HG03575 (cell line): ENCODE measurements around the gene AP3B1.

Experiments used
- ATAC-seq: cut with Tn5 transposase; IDR thresholded peaks from one replicate; pipeline ENCODE4 v1.9.1; 2021; ENCODE audit not compliant: unreplicated experiment, insufficient number of reproducible peaks, low FRiP score; ENCODE audit errors: extremely low read depth

The AP3B1 gene

DNA sequence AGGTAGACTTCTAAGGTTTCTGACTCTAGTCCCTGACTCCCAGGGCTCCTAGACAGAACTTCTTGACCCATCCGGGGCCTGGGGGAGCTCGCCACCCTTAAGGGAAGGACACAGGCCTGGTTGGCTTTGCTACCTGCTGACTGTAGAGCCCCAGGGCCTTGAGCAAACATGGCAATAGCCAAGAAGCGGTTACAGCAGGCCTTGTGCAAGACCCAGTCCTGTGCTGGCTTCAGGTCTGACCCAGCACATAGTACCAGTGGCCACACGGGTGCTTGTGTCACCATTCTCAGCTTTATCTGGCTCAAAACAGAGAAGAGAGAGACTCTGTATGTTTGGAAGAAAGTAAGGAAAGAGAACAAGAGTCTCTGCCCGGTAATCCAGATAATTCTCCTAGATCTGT, 41.8 kb downstream of the AP3B1 start:
- no peak for ATAC-seq

GRCh38 chr5:78251663-78252284, 42.7 kb downstream of the AP3B1 start:
- ATAC-seq = no peak

DNA sequence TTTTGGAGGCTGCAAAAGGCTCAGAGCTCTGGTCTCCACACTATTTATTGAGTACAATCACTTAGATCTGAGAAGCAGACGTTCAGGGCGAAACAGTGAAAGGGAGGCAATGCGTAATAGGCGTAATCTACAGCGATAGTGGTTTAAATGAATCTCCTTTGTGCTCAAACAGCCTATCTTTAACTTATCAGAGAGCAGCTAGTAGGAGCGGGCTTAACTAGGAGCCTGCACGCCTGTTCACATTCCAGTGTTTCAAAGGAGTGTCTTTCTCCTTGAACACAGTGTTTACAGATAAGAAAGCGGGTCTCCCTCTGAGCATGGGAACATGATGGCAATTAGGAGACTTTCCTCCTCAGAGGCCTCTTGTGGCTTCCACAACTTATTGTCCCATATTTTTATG, 49.4 kb downstream of the AP3B1 start:
- no peak for ATAC-seq

- no peak for ATAC-seq
Observed at GRCh38 chr5:78243639-78244038, 50.9 kb downstream of the AP3B1 start.

DNA sequence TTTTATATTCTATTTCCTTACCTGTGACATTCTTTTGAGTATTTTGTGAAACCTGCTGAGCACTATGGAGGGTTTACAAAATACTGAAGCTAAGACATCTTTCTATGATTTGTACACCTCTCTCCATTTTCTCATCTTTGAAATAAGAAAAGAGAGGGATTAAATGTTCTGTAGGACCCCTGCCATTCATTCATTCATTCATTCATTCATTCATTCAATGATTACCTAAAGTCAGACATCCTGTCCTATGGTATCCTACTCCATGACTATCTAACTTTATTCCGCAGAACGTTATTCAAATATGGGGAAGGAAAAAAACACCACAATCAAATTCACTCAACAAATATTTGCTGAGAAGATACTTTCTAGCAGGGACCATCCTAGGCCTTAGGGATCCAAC, 51.4 kb downstream of the AP3B1 start:
- ATAC-seq = no peak

- ATAC-seq = no peak
Observed at GRCh38 chr5:78242001-78242400, 52.5 kb downstream of the AP3B1 start.

- ATAC-seq = no peak
Observed at GRCh38 chr5:78237911-78238310, 56.6 kb downstream of the AP3B1 start.

DNA sequence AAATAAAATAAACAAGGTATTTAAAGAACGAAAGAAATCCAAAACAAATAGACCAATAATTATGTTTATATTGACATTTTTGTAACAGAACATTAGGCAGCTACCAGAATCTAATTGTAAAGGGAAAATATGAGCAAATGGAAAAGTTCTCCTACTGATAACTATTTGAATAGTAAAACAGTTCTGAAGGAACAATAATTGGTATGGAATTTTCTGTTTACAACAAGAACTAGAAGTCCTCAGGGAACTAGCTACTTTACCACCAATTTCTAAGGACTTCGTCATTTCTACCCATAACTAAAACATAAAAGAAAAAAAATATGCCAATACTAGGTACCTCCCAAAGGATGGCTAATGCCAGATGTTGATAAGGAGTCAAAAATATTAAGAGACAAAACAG, 58.5 kb downstream of the AP3B1 start:
- ATAC-seq = no peak

DNA sequence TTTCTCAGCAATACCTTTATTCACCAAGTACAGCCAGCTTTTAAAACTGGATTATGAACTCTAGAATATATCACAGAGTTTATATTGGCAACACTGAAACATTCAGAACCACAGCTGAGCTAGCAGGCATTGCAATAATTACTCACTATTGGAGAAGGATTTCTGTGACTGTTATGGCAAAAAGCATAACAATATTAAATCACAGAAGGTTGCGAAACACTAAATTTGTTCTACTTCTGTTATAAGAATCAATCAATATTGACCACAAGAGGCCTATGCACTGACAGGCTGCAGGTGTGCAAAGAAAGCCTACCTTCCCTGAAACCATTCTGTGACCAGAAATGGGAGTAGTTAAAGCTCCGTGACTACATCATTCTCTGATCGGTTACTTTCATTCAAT, 59.2 kb downstream of the AP3B1 start:
- no peak for ATAC-seq

DNA sequence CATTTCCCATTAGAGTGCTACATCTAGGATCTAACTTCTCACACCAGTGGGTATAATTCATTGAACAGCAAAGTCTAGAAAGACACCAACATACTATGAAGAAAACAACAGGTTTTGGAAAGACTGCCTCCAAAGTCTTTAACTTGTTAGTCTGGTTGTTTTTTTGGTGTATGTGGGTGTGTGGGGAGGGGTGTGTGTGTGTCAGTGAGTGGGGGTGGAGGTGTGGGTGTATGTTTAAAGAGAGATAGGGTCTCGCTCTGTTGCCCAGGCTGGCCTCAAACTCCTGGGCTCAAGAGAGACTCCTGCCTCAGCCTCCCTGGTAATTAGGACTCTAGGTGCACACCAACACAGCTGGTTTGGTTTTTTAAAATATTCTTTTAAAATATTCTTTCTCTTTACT, 59.7 kb downstream of the AP3B1 start:
- ATAC-seq = no peak

- no peak for ATAC-seq
Observed at GRCh38 chr5:78232163-78232562, 62.3 kb downstream of the AP3B1 start.

- no peak for ATAC-seq
Observed at GRCh38 chr5:78224358-78224757, 70.1 kb downstream of the AP3B1 start.

- peak; percentile 96 for ATAC-seq
Observed at GRCh38 chr5:78221964-78222451, 72.5 kb downstream of the AP3B1 start.

DNA sequence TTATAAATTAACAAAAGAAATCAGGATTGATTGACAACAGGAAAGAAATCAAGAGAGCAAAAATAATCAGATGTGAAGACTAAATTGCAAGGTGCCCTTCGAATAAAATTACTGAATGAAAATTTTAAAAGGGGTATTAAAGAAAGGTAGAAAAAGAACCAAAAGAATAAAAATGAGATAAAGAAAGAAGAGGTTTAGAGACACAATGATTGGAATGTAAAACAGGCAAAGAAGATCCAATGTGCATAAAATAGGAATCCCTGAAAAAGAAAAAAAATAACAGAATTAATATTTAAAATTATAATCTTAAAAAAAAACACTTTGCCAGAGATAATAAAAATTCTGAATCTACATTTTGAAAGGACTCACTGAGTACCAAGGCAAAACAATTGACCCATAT, 73.0 kb downstream of the AP3B1 start:
- no peak for ATAC-seq

DNA sequence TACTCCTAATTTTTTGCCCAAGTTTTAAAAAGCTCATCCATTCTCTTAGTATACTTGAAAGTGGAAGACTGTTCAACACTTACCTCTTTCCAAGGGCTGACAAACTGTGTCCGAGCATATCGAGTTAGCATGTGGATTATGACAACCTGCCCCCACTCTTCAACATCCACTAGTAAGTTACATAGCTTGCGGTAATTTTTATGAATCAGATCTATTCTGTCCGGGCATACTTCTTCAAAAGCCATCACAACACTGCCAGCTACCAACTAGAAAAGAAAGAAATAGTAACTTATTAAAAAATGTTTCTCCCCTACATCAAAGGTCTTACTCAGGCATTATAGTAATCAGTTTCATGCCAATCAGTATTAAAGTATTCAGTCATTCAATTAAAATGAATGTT, 78.5 kb downstream of the AP3B1 start:
- ATAC-seq = no peak

- no peak for ATAC-seq
Observed at GRCh38 chr5:78215565-78215964, 78.9 kb downstream of the AP3B1 start.

DNA sequence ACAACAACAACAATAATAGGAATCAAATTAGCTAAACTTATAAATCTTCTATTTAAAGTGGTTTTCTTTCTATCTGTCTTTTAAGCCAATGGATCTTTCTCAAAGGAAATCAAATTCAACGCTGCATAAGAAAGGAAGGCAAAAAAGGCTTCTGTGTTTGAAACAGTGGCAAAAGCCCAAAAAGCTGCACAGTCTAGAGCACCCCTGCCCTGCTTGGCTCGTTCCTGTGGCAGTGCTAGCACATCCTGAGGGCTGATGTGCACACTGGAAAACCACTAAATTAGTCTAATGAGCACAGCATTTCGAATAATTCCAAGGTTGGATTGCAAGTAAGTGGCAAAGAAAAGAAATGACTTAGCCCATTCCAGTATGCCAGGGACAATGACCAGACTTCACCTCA, 80.7 kb downstream of the AP3B1 start:
- no peak for ATAC-seq

DNA sequence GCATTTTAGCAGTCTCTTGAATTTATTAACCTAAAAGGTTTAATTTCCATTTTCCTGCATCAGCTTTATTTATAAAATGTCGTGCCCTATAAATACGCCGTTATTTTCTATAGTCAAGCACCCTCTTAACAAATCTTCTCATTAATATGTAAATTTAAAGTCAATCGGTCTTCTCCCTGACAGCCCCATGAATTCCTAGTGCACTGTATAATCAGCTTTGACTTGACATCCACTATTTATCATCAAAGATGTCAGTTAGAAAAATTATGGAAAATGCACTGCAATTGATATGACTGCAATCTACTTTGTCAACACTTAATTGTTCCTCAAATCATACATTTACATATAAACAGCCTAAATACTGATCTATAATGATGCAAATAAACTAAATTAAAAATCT, 83.4 kb downstream of the AP3B1 start:
- no peak for ATAC-seq

- ATAC-seq = no peak
Observed at GRCh38 chr5:78204241-78204640, 90.3 kb downstream of the AP3B1 start.

GRCh38 chr5:78203815-78204214, 90.7 kb downstream of the AP3B1 start:
- no peak for ATAC-seq

- no peak for ATAC-seq
Observed at GRCh38 chr5:78190402-78190801, 104.1 kb downstream of the AP3B1 start.
